ENCODE data around the gene USPL1. TPM values are rescaled to one million over a fixed set of nuclear protein-coding genes. Genes with fewer than 3 reads are reported as not detected.

USPL1 gene
- total and polyA plus RNA-seq, 2 of the 13 experiments (the other 11 are each of a cell fraction or from before 2014, with no cell fraction given): 13.7 to 15.9 TPM

GRCh38 chr13:30616927-30617314, 799 bp upstream of the USPL1 start (continued):
- TF ChIP-seq GPBP1L1 (CRISPR knock-in tag; IDR thresholded peaks at IDR 0.05): no peak
- 0 out of 2 replicates have a peak, but pooled peaks have one; percentile 20 for TF ChIP-seq XBP1 (CRISPR knock-in tag; IDR thresholded peaks at IDR 0.05)
- 0 out of 2 replicates have a peak, but pooled peaks have one; percentile 19 for TF ChIP-seq FIP1L1 (IDR thresholded peaks at IDR 0.05; ENCODE audit: borderline replicate concordance, insufficient read depth, low read depth, low read length)
- peak; percentile 32 for TF ChIP-seq RBM22 (optimal IDR thresholded peaks at IDR 0.05; ENCODE audit: low read length)
- peak; percentile 1; the same call in 1 of the 2 replicates for TF ChIP-seq ELF4 (CRISPR knock-in tag; IDR thresholded peaks at IDR 0.05; ENCODE audit: borderline replicate concordance)
- TF ChIP-seq RARA (CRISPR knock-in tag; IDR thresholded peaks at IDR 0.05): 0 out of 2 replicates have a peak, but pooled peaks have one; percentile 24
- 0 out of 2 replicates have a peak, but pooled peaks have one; percentile 48 for TF ChIP-seq MIXL1 (CRISPR knock-in tag; IDR thresholded peaks at IDR 0.05)
- TF ChIP-seq BCL6 (CRISPR knock-in tag; IDR thresholded peaks at IDR 0.05): peak; percentile 83

- H3K4me3 ChIP-seq (replicated peaks in 1 of 3; ENCODE audit: insufficient read depth in 1 of 3, low read depth in 2 of 3, low read length in 3 of 3): peak overlapping the region; percentile 72 to 89 (median 81)
- intact Hi-C loops (cut with micrococcal nuclease; ENCODE audit: unreplicated experiment): loop anchor here (1.0 to 5.0 kb wide), 3 partner anchors 221 to 1021 kb away; partner anchors contain the start of gene SLC7A1
- FAIRE-seq (no peak), ATAC-seq (peak; percentile 2), DNase-seq (ENCODE audit: low spot score) (peak; percentile 4)
- 1% methylated on average over 20 of the region's 21 CpGs for WGBS (ENCODE audit: low lambda C conversion rate)
- H3K4me1 ChIP-seq (ENCODE audit: insufficient read depth, low read length): peaks cover 34% of the 10 kb centered on the region
- H3K79me2 ChIP-seq (ENCODE audit: insufficient read depth, low read length): peaks cover 80% of the 10 kb centered on the region
- peaks cover 2 to 14% of the 10 kb centered on the region in 2 experiments; a peak in 3 of 5 replicates for H3K36me3 ChIP-seq (replicated peaks in 1 of 2; ENCODE audit: control insufficient read depth in 1 of 2, insufficient read depth in 2 of 2, low read length in 2 of 2)
- peak overlapping the region; percentile 28 for H2AFZ ChIP-seq (ENCODE audit: low read length)
- CTCF ChIA-PET (ENCODE audit: low intra/inter-chr PET ratio, low total read pairs): no interaction called here
- peak overlapping the region; percentile 78 for H3K4me2 ChIP-seq (ENCODE audit: low read depth, low read length)
- H4K20me1 ChIP-seq (ENCODE audit: insufficient read depth, low read length): no peaks in the 10 kb centered on the region
- H3K9me3 ChIP-seq (ENCODE audit: low read length): no peaks in the 10 kb centered on the region
- POLR2A ChIA-PET: interaction anchor here (0.9 to 2.7 kb wide), 10 partner anchors 8 to 311 kb away, joined by 3 to 11 read pairs (median 6); partner anchors contain the start of genes HMGB1 and KATNAL1
- TSS peak; percentile 65 for BruUV-seq (replicated peaks)
- no peaks in the 10 kb centered on the region; a peak in 1 of 5 replicates for H3K27me3 ChIP-seq (ENCODE audit: control insufficient read depth in 1 of 2, insufficient read depth in 2 of 2, low read length in 2 of 2)
- H3K27ac ChIP-seq (ENCODE audit: extremely low read length, insufficient read depth, low read length): peak overlapping the region; percentile 80
- in situ Hi-C loops (cut with HindIII; ENCODE audit: extremely low pct_ligation_motif_present, low pct_unique_long_range_greater_than_20kb): loop anchor here (10.0 kb wide), 1 partner anchor 426 kb away; no protein-coding TSS in a partner anchor
- H3K9ac ChIP-seq (ENCODE audit: insufficient read depth, low read depth, low read length): peak overlapping the region; percentile 88
- TF ChIP-seq KDM5B (CRISPR knock-in tag; IDR thresholded peaks at IDR 0.05; ENCODE audit: borderline replicate concordance) (no peak), TFAP4 (IDR thresholded peaks at IDR 0.05; ENCODE audit: borderline replicate concordance, low read depth) (peak; percentile 40; the same call in 1 of the 2 replicates), KAT7 (CRISPR knock-in tag; IDR thresholded peaks at IDR 0.05; ENCODE audit: borderline replicate concordance) (no peak), HDAC6 (IDR thresholded peaks at IDR 0.05; ENCODE audit: low read depth, low read length) (no peak), MATR3 (CRISPR knock-in tag; IDR thresholded peaks at IDR 0.05) (no peak), ZNF34 (CRISPR knock-in tag; IDR thresholded peaks at IDR 0.05; ENCODE audit: borderline replicate concordance) (0 out of 2 replicates have a peak, but pooled peaks have one; percentile 6), NRL (CRISPR knock-in tag; IDR thresholded peaks at IDR 0.05; ENCODE audit: borderline replicate concordance) (no peak), ATF7 (IDR thresholded peaks at IDR 0.05) (no peak), ATF7 (CRISPR knock-in tag; IDR thresholded peaks at IDR 0.05) (no peak), ZNF441 (CRISPR knock-in tag; IDR thresholded peaks at IDR 0.05; ENCODE audit: borderline replicate concordance) (no peak), FOXO1 (CRISPR knock-in tag; IDR thresholded peaks at IDR 0.05) (no peak), THAP11 (CRISPR knock-in tag; IDR thresholded peaks at IDR 0.05) (no peak), ZNF230 (CRISPR knock-in tag; IDR thresholded peaks at IDR 0.05) (no peak), KLF12 (CRISPR knock-in tag; IDR thresholded peaks at IDR 0.05; ENCODE audit: borderline replicate concordance) (no peak), U2AF2 (IDR thresholded peaks at IDR 0.05; ENCODE audit: low read depth, low read length) (no peak)
These were observed 638 bp downstream of the USPL1 start for GRCh38 chr13:30618186-30618929.
